ENCODE data around the gene ADAM12.
A peak's percentile ranks its signal among the peaks of the same experiment; 100 is the strongest.
"Not testable (repeated sequence)": the region's sequence is repeated elsewhere in the genome, so short reads cannot be mapped to it uniquely, and the experiment has no call there.

The ADAM12 gene

GRCh38 chr10:126402721-126403695 is 14.7 kb upstream of the ADAM12 start:
- DNase-seq = no peak

DNA sequence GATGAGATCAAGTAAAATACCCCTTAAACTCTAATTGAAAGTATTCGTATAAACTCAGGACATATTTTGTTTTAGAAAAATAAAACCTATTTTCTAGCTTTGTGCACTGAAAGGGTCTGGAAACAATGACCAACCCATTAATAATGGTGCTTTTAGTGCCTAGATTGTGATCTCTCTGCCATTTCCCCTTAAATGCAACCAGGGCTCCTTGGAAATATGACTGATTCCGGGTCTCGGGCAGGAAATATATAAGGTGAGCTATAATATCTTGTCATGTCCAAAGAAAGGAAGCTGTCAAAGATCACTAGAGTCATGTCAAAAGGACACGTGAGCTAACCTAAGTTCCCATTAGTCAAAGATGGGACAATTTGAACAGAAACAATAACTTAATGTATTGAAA is 12.4 kb upstream of the ADAM12 start:
- no peak for DNase-seq

- DNase-seq = no peak
Measured at GRCh38 chr10:126398924-126399323, 10.6 kb upstream of the ADAM12 start.

DNA sequence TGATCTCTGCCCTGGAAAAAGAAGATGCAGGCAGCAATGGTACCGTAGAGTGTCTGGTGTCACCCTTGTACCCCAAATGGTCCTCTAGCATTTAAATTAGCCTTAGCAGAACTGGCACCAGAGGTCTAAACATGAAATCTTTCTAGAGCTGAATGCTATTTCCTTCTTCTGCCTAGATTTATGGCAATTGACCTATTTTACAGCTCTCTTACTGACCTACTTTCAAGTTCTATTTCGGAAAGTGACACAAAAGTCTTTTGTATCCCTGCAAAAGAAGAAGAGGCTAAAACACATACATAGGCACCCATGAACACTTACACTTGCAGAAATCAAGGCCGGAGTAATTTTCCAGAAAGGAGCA is 10.1 kb upstream of the ADAM12 start:
- no peak for DNase-seq

DNA sequence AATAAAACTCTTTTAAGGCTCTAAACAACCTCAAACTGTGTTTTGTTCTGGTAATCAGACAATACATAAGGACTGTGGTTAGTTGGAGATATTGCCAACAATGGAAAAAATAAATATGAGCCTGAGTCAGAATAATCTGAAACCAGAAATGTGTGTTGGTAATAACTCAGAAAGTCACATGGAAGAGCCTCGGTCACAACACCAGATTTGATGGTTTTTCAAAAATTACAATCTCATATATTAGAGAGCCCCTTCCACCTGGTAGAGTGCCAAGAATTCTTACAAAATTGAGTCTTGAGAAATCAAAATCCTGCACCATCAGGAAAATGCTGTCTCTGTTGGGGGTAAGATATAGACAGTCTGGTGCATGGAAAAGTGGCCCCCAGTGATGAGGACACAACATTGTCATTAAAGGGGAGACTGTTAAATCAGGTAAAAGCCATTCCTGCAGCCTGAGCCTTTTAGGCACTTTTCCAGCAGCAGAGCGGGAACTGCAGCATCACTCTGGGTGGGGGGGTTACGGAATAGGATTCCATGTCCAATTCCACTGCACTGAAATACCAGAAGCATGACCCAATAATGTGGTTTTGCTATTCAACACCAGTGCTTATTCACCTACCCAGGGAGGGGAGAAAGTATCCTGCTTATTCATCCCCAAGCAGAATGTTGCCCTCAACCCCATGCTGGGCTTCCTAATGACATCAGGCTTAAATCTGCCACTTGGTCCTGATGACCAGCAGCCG is 9.5 kb upstream of the ADAM12 start:
- no peak for DNase-seq

DNA sequence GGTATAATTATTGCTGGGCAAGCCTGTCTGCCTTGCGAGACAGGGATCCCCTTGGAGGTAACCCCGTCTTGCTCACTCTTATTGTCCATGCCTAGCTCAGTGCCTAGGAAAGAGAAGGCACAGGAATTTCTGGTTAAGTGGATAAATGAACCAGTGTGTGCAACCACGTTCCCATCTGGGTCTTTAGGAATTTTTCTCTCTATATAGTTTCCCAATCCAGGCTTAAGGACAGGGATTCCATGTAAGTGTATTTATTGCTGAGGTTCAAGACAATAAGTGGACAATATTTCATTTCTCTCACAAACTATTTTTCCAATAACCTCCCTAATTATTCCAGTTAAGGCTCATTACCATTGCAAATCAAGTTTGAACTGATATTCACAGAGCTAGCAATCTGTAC is 8.9 kb upstream of the ADAM12 start:
- no peak for DNase-seq

GRCh38 chr10:126394948-126395347 is 6.7 kb upstream of the ADAM12 start:
- no peak for DNase-seq

DNA sequence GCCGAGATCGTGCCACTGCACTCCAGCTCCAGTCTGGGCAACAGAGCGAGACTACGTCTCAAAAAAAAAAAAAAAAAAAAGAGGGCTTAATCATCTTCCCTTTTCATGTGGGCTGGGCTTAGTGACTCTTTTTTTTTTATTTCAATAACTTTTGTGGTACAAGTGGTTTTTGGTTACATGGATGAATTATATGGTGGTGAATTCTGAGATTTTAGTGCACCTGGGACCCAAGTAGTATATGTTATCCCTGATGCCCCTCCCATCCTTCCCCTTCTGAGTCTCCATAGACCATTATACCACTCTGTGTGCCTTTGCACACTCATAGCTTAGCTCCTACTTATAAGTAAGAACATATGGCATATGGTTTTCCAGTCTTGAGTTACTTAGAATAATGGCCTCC is 4.8 kb upstream of the ADAM12 start:
- no peak for DNase-seq

GRCh38 chr10:126392469-126392868 is 4.2 kb upstream of the ADAM12 start:
- DNase-seq = no peak

DNA sequence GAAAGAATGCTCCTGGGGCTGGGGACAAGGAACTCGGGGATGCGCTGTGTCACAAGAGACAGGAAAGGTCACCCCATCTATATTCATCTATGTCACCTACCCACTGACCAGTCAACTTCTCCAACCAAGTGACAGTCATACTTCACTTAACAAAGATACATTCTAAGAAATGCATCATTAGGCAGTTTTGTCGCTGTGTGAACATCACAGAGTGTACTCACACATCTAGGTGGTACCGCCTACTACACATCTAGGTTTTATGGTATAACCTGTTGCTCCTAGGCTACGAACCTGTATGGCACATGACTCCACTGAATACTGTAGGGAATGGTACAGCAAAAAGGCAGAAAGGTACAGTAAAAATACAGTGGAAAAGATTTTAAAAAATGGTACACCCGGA is 3.8 kb upstream of the ADAM12 start:
- no peak for DNase-seq

GRCh38 chr10:126391192-126391885 is 3.1 kb upstream of the ADAM12 start:
- DNase-seq = no peak

DNA sequence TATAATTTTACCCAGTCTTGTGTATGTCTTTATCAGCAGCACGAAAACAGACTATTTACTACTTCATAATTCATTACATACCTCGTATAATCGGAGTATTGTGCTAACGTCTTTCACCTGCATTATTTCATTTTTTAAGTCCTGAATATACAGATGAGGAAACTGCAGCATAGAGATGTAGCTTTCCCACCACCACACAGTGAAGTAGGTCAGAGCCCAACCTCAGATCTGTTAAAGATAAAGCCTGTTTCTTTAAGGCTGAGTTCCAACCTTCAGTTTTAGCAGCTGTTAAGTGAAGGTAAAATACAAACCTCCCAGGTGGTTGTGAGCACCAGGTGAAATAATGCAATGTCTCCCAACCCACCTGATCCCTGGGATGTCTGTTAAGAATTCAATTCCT is 2.0 kb upstream of the ADAM12 start:
- DNase-seq = no peak

DNA sequence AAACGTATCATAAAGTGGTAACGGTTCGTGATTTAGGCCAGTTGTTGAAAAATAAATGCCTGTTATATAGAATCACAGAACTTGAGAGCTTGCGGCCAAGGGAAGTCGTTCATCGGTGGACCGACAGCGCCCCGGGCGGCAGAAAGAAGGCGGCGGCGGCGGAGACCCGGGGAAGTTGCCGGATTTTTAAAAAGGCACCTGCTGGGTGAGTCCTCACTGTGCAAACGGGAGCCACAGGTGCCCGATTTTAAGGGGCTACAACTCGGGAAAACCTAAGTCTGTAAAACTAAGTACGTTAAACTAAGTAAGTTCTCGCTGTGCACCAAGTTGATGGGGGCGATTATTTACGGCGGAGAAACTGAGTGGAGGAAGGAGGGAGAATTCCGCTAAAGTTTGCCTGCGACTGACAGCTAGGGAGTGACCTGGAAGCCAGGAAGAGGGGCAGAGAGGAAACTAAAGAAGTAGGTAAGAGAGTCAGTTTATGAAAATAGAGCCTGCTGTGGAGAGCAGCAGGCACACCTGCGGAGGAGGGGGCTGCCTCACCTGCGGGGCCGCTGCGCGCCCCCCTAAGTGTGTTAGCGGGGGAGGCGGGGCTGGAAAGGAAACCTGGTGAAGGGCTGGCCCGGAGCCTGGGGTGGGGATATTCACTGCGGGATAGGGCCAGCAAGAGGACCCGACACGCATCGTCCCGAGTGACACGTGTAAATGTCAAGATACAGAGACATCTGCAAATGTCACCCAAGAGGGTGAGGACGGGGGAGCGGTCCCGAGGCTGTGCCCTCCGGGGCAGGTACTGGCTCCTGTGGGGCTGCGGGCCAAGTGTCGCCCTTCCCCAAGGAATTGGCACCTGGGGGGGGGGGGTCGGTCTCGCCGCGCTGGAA is 996 bp downstream of the ADAM12 start:
- DNase-seq = peak; percentile 11 to 37

DNA sequence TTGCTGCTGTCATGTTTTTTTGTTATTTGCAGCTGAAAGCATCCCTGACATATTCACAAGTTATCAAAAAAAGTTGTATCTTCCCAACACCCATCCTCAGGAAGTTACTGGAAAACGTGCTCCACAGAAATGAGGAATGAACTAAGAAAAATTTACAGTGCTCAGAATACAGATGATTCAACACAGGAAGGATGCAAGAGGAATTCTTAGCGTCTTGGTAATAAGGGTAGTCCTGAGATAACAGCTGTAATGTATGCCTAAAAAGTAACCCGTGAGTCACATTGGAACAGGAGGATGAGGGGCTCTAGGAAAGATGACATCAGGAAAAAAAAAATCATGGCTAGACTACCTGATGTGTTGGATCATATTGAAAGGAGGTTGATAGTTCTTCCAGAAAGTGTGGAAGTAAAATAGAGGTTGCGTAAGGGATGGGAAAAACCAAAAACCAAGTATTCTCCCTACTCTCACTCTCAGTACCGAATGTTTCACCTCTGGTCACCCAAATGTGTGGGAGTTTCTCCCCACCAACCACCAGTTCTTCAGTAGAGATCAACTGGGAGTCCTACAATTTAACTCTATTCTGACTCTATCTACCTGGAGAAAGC is 3.9 kb downstream of the ADAM12 start:
- no peak for DNase-seq

GRCh38 chr10:126380352-126381076 is 7.8 kb downstream of the ADAM12 start:
- no peak for DNase-seq

DNA sequence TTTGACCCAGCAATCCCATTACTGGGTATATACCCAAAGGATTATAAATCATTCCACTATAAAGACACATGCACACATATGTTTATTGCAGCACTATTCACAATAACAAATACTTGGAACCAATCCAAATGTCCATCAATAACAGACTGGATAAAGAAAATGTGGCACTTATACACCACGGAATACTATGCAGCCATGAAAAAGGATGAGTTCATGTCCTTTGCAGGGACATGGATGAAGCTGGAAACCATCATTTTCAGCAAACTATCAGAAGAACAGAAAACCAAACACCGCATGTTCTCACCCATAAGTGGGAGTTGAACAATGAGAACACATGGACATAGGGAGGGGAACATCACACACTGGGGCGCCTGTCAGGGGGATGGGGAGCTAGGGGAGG is 9.1 kb downstream of the ADAM12 start:
- not testable (repeated sequence) for DNase-seq

GRCh38 chr10:126376956-126377355 is 11.3 kb downstream of the ADAM12 start:
- DNase-seq = no peak

DNA sequence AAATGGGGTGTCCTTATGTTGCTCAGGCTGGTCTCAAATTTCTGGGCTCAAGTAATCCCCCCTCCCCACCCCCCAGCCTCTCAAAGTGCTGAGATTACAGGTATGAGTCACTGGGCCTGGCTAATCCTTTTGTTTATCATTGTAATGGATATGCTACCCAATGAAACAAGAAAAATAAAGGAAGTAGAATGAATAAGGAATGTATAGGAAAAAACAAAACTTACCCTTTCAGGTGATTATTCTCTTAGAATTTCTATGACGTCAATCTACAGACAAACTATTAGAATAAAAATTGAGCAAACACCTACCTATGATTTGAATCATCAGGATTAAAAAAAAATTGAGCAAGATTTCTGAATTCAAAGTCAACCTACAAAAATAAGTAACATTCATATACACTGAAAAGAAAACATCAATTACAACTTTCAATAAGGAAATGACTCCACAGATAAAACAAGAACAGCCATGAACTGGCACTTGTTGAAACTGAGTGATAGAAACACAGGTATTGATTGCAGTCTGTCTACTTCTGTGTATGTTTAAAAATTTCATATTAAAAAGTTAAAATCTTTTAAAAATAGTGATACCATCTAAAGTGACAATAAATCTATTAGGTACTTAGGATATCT is 12.2 kb downstream of the ADAM12 start:
- DNase-seq = no peak

DNA sequence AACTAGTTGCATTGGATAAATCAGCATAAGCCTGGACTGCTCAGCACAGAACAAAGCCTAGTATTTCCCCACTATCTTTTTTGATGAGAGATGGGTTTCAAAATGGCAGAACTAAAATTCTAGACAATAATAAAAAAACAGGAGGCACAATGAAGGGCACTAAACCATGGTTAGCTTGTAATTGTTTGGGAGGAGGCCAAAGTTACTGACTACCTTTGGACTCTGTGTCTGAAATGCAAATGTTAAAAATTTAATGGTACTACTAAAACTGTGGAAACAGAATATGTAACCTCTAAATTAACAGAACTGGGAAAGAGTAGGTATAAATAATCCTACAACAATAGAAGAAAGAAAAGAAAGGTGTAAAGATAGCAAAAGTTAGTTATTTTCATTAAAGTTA is 13.0 kb downstream of the ADAM12 start:
- no peak for DNase-seq

- no peak for DNase-seq
Measured at GRCh38 chr10:126374435-126374834, 13.8 kb downstream of the ADAM12 start.

DNA sequence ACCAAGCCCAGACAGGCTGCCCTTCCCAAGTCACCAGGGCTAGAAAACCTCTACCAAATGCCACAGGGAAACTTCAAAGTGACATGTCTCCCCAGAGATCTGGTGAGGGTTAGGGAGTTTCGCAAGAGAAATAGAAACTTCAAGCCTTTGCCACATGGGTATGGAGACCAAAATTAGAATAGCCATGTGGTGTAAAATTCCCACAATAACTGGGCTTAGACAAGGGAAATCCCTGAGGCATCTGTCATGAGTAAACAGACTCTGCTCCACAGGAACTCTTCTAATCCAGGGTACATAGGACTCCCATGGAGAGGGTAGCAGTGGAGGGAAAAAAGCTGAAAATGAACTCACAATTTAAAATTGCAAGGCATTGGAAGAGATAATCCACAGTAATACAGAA is 14.3 kb downstream of the ADAM12 start:
- DNase-seq = no peak
